Measurements from ENCODE around the gene KLHL40. TPM values are rescaled to one million over a fixed set of nuclear protein-coding genes. Genes with fewer than 3 reads are reported as not detected.
A peak's percentile ranks its signal among the peaks of the same experiment; 100 is the strongest.

KLHL40 gene
- total RNA-seq, 1 donor from 2014 or later, result 0.12 TPM

DNA sequence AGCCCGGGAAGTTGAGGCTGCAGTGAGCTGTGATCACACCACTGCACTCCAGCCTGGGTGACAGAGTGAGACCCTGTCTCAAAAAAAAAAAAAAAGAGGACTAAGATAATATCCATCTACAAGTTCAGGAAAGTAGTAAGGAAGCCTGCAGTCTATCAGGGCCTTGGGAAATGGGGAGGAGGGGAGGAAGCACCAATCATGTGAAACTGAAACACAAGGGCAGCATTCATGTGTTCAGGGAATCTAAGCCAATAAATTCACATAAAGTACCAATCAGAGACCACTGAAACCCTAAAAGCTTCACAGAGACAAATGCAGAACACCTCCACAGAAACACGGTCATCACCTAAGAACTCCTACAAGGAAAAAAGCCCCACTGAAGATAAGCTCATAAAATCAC lies 40.1 kb downstream of the KLHL40 start:
- no peaks in the 10 kb centered on the region for H3K36me3 Mint-ChIP-seq
- no peak overlapping the region for H3K27ac Mint-ChIP-seq
- TF ChIP-seq, protein P1, sequence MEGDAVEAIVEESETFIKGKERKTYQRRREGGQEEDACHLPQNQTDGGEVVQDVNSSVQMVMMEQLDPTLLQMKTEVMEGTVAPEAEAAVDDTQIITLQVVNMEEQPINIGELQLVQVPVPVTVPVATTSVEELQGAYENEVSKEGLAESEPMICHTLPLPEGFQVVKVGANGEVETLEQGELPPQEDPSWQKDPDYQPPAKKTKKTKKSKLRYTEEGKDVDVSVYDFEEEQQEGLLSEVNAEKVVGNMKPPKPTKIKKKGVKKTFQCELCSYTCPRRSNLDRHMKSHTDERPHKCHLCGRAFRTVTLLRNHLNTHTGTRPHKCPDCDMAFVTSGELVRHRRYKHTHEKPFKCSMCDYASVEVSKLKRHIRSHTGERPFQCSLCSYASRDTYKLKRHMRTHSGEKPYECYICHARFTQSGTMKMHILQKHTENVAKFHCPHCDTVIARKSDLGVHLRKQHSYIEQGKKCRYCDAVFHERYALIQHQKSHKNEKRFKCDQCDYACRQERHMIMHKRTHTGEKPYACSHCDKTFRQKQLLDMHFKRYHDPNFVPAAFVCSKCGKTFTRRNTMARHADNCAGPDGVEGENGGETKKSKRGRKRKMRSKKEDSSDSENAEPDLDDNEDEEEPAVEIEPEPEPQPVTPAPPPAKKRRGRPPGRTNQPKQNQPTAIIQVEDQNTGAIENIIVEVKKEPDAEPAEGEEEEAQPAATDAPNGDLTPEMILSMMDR (conservative IDR thresholded peaks at IDR 0.05), result no peak
- no peak for DNase-seq (ENCODE audit: extremely low spot score, unreplicated experiment)
- H3K27me3 Mint-ChIP-seq, result no peaks in the 10 kb centered on the region
- no peaks in the 10 kb centered on the region for H3K9me3 Mint-ChIP-seq
- no peaks in the 10 kb centered on the region for H3K4me1 Mint-ChIP-seq (ENCODE audit: unreplicated experiment)
- no peak overlapping the region for H3K4me3 Mint-ChIP-seq

DNA sequence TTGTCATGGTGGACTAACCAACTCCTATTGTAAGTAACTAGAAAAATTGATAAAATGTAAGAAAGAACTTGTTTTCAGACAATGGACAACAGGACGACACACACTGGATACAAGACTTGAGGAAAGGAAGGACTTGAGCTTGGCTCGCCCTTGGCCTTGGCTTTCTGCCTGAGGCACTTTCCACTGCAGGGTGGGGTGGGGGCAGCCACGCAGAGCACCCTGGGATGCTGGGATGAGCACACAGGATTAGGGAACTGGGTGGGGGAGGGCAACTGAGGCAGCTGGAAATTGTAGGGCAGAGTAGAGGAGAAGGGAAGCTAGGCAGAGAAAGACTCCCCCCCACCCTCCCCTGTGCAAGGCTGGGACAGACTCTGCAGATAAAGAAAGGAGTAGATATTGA lies 42.7 kb downstream of the KLHL40 start:
- Mint-ChIP-seq H3K27ac (no peak overlapping the region), H3K36me3 (no peaks in the 10 kb centered on the region), H3K4me3 (no peak overlapping the region), H3K27me3 (no peaks in the 10 kb centered on the region), H3K4me1 (ENCODE audit: unreplicated experiment) (peaks cover 8% of the 10 kb centered on the region), H3K9me3 (no peaks in the 10 kb centered on the region)
- TF ChIP-seq, protein P1 (conservative IDR thresholded peaks at IDR 0.05), result no peak
- peak; percentile 22 for DNase-seq (ENCODE audit: extremely low spot score, unreplicated experiment)

DNA sequence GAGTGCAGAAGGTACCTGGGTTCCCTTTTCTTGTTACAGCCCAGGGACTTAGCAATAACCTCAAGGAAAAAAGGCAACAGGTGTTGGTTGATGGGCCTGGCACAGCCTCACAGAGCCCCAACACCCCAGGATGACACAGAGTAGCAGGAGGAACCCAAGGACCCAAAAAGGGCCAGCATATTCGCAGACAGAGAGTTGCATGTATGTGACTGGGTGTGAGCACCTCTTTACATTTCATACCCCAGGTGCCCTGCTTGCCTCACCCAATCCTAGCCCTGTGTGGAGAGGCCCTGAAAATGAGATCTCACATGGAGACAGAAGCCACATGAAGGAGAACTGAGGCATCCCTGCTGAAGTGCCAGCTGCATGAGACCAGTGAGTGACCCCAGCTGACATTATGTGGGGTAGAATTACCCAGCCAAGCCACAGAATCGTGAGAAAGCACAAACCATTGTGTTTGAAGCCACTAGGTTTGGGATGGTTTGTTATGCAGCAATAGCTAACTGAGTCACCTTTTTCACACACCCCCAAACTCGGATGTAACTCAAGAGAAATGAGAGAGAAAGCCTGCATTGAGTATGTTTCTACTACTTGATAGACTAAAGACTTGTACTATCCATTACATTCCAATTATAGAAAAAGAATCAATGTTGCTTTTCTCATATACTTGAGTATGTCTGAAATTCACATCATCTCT lies 43.5 kb downstream of the KLHL40 start:
- no peaks in the 10 kb centered on the region for H3K27me3 Mint-ChIP-seq
- no peaks in the 10 kb centered on the region for H3K9me3 Mint-ChIP-seq
- H3K4me1 Mint-ChIP-seq (ENCODE audit: unreplicated experiment), result peaks cover 8% of the 10 kb centered on the region
- no peak for DNase-seq (ENCODE audit: extremely low spot score, unreplicated experiment)
- H3K27ac Mint-ChIP-seq, result no peak overlapping the region
- H3K36me3 Mint-ChIP-seq, result no peaks in the 10 kb centered on the region
- no peak overlapping the region for H3K4me3 Mint-ChIP-seq
- TF ChIP-seq, protein P1 (conservative IDR thresholded peaks at IDR 0.05), result no peak

DNA sequence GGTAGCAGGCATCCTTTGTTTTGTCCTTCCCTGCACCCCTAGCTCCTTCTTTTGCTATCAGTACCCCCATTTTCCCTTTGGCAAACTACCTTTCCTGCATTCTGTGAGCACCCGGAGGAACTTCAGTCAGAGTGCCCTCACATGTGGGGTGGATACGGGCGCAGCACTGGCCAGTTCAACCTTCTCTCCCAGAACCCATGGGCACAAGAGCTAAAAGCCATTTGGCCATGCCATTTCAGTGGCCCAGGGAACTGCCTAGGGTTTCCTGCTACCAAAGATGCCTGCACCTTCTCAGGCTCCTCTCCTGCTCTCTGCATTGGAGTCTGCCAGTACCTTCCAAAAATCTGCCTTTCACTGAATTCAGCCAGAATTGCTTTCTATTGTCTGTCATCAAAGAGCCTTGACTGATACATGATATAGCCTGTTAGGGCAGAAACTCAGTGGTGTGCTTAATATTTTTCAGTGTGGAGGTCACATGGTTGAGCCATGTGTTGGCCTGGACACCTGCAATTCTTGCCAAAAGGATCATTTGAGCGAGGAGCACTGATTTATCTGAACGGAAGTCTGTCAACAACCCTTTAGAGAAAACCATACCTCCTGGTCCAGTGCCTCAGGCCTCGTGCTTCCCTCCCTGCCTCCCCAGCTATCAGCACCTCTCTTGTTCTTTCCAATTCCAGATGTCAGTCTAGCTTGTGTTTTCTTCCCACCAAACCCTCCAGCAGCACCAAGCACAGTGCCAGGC lies 44.2 kb downstream of the KLHL40 start:
- Mint-ChIP-seq H3K27ac (no peak overlapping the region), H3K27me3 (no peaks in the 10 kb centered on the region), H3K4me1 (ENCODE audit: unreplicated experiment) (peaks cover 8% of the 10 kb centered on the region)

DNA sequence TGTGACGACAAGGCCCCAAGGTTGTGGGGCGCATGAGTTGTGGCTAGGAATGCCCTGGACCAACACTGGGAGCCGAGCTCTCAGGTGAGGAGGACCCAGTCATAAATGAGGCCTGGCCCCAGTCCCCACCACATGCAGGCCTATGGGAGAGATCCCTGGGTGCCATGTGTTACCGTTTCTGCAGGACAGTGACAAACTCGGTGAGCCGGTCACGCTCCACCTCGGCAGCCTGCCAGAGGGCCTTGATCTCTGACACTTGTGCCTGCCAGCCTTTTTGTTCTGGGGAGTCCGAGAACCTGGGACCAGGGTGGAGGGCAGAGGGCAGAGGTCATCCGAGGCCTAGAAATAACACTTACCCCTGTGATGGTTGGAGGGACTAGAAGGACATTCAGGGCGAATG lies 45.0 kb downstream of the KLHL40 start:
- no peak for DNase-seq (ENCODE audit: extremely low spot score, unreplicated experiment)
- no peaks in the 10 kb centered on the region for H3K9me3 Mint-ChIP-seq
- H3K27ac Mint-ChIP-seq, result no peak overlapping the region
- TF ChIP-seq, protein P1 (conservative IDR thresholded peaks at IDR 0.05), result no peak
- no peaks in the 10 kb centered on the region for H3K27me3 Mint-ChIP-seq
- no peak overlapping the region for H3K4me3 Mint-ChIP-seq
- no peaks in the 10 kb centered on the region for H3K36me3 Mint-ChIP-seq
- H3K4me1 Mint-ChIP-seq (ENCODE audit: unreplicated experiment), result peaks cover 8% of the 10 kb centered on the region

More for the DNA sequence above, 44.2 kb downstream of the KLHL40 start:
- no peaks in the 10 kb centered on the region for H3K9me3 Mint-ChIP-seq
- TF ChIP-seq, protein P1 (conservative IDR thresholded peaks at IDR 0.05), result no peak
- no peak for DNase-seq (ENCODE audit: extremely low spot score, unreplicated experiment)
- no peak overlapping the region for H3K4me3 Mint-ChIP-seq
- H3K36me3 Mint-ChIP-seq, result no peaks in the 10 kb centered on the region

Data from type B pancreatic cell (in vitro differentiated cells).